ENCODE results near the gene ZNF626. TPM values are rescaled to one million over a fixed set of nuclear protein-coding genes. Genes with fewer than 3 reads are reported as not detected.
"Not testable (repeated sequence)": the region's sequence is repeated elsewhere in the genome, so short reads cannot be mapped to it uniquely, and the experiment has no call there.

Gene ZNF626
- 9.8 TPM for total RNA-seq

DNA sequence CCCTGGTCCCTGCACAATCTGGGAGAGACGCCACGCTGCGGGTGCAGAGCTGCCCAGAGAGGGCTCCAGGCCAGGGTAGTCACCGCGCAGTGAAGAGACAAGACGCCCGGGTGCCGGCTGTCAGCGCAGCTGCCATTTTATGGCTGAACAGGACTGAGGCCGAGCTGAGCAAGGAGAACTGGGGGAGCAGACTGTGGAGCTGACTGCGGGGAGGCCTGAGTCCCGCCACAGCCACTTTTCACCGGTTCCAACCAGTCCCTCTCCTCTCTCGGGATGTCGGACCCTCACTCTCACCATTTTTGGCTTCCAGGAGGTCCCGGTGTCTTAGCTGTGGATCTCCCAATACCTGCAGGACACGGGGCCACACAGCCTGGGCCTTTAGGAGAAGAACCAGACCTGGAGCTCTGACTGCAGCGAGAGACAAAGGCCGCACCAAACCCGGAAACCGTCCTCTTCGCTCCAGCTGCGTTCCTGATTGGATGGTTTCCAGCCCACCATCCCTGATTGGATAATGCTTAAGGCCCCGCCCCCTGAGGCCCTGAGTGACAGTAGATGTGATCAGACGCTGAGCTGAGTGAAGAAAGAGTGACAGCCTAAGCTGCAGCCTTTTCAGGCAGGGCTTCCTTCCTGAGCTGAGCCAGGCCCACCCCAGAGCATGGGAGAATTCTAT, at the start of gene ZNF626:
Gene ZNF626 (minus strand): TSS at position 422 of the 670 bp plus-strand sequence. CDS start 125 bp downstream, at position 297.
- peak in 1 of 2 donors; percentile 98 for DNase-seq (ENCODE audit: extremely low spot score in 2 of 2)
- intact Hi-C loops (cut with DNase I): no loop called here
- no peaks in the 10 kb centered on the region for H3K27me3 ChIP-seq
- peak in 1 of 2 donors; percentile 44 for TF ChIP-seq POLR2A (IDR thresholded peaks at IDR 0.05)
- TF ChIP-seq, protein P1, sequence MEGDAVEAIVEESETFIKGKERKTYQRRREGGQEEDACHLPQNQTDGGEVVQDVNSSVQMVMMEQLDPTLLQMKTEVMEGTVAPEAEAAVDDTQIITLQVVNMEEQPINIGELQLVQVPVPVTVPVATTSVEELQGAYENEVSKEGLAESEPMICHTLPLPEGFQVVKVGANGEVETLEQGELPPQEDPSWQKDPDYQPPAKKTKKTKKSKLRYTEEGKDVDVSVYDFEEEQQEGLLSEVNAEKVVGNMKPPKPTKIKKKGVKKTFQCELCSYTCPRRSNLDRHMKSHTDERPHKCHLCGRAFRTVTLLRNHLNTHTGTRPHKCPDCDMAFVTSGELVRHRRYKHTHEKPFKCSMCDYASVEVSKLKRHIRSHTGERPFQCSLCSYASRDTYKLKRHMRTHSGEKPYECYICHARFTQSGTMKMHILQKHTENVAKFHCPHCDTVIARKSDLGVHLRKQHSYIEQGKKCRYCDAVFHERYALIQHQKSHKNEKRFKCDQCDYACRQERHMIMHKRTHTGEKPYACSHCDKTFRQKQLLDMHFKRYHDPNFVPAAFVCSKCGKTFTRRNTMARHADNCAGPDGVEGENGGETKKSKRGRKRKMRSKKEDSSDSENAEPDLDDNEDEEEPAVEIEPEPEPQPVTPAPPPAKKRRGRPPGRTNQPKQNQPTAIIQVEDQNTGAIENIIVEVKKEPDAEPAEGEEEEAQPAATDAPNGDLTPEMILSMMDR (IDR thresholded peaks at IDR 0.05): no peak
- TF ChIP-seq POLR2AphosphoS5 (IDR thresholded peaks at IDR 0.05; ENCODE audit: insufficient read depth in 1 of 2, low read depth in 1 of 2): peak; percentile 89 to 90
- peaks cover 0 to 14% of the 10 kb centered on the region in 2 donors for H3K36me3 ChIP-seq
- H3K9me3 ChIP-seq: no peaks in the 10 kb centered on the region
- H3K4me1 ChIP-seq: peaks cover 23% of the 10 kb centered on the region
- H3K4me3 ChIP-seq: peak within 1 kb of the TSS; percentile 71 to 83
- peak within 1 kb of the TSS; percentile 84 for H3K27ac ChIP-seq

DNA sequence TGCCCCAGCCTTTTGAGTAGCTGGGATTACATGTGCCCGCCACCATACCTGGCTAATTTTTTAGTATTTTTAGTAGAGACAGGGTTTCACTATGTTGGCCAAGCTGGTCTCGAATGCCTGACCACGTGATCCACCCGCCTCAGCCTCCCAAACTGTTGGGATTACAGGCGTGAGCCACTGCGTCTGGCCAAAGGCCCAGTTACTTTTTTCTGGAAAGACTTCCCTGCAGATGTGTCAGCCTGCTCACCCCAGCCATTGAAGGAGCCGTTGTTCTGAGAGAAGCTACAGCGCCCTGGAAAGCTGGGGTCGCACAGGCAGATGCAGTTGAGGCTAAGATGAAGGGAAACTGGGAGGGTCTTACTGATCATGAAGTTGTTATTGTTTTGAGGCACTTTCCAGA, 7.9 kb upstream of the ZNF626 start:
- no peaks in the 10 kb centered on the region for H3K27me3 ChIP-seq
- H3K4me3 ChIP-seq: no peak overlapping the region
- TF ChIP-seq POLR2A (IDR thresholded peaks at IDR 0.05) (no peak), POLR2AphosphoS5 (IDR thresholded peaks at IDR 0.05; ENCODE audit: insufficient read depth in 1 of 2, low read depth in 1 of 2) (no peak)
- TF ChIP-seq, protein P1 (IDR thresholded peaks at IDR 0.05): no peak
- H3K27ac ChIP-seq: no peak overlapping the region
- no peaks in the 10 kb centered on the region for H3K9me3 ChIP-seq
- intact Hi-C loops (cut with DNase I): no loop called here
- no peaks in the 10 kb centered on the region for H3K4me1 ChIP-seq
- DNase-seq (ENCODE audit: extremely low spot score in 2 of 2): no peak
- H3K36me3 ChIP-seq: no peaks in the 10 kb centered on the region

DNA sequence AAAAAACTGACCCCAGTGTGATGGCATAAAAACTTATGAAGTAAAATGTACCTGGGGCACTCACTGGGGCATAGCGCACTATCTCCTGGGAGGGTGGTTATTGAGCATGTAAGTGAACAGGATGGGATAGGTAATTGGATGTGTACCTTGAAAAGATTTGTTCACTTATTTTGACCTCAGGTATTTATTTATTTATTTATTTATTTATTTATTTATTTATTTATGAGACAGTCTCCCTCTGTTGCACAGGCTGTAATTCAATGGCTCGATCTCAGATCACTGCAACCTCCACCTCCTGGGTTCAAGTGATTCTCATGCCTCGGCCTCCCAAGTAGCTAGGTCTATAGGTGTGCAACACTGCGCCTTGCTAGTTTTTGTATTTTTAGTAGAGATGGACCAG, 5.9 kb upstream of the ZNF626 start:
- no peaks in the 10 kb centered on the region for H3K27me3 ChIP-seq
- TF ChIP-seq POLR2AphosphoS5 (IDR thresholded peaks at IDR 0.05; ENCODE audit: insufficient read depth in 1 of 2, low read depth in 1 of 2) (no peak), POLR2A (IDR thresholded peaks at IDR 0.05) (no peak)
- TF ChIP-seq, protein P1 (IDR thresholded peaks at IDR 0.05): no peak
- intact Hi-C loops (cut with DNase I): no loop called here
- no peaks in the 10 kb centered on the region for H3K36me3 ChIP-seq
- H3K4me1 ChIP-seq: no peaks in the 10 kb centered on the region
- H3K4me3 ChIP-seq: no peak overlapping the region
- no peak overlapping the region for H3K27ac ChIP-seq
- no peaks in the 10 kb centered on the region for H3K9me3 ChIP-seq
- DNase-seq (ENCODE audit: extremely low spot score in 2 of 2): no peak

DNA sequence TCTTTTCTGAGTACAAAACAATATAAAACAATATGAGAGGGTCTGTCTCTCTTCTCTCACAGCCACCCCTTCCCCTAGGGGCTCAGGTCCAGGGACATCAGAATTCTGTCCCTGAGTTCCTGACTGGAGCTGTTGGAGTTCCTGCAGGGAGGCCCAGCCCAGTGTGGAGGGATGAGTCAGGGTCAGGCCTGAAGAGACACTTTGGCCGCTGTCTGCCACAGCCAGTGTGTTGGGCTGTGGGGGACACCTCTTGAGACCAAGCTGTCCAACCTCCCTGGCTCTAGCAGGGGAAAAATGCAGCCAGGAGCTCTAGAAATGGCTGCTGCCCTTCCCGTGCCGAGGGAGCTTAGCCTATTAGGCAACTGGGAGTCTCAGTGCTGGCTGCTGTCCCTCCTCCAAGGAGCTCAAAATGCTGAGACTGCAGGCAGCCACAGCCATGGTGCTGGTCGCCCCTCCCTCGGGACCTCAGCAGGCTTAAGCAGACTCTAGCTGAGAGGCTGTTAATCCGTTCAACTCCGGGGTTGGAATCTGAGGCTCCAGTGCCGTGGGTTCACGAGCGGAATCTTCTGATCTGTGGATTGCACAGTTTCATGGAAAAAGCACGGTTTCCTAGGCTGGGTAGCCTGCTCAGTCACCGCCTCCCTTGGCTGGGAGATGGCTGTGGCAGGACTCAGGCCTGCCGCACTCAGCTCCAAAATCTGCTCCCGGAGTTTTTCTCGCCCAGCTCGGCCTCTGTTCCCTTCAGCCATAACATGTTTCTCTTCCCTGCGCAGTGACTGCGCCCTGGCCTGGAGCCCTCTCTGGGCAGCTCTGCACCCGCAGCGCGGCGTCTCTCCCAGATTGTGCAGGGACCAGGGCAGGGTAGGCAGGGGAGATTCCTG, 3.8 kb upstream of the ZNF626 start:
- peak overlapping the region in 1 of 2 donors; percentile 13 for H3K4me3 ChIP-seq
- DNase-seq (ENCODE audit: extremely low spot score in 2 of 2): no peak
- intact Hi-C loops (cut with DNase I): no loop called here
- no peaks in the 10 kb centered on the region for H3K27me3 ChIP-seq
- no peaks in the 10 kb centered on the region for H3K36me3 ChIP-seq
- H3K27ac ChIP-seq: peak overlapping the region; percentile 47
- no peaks in the 10 kb centered on the region for H3K9me3 ChIP-seq
- peaks cover 6% of the 10 kb centered on the region for H3K4me1 ChIP-seq
- TF ChIP-seq POLR2A (IDR thresholded peaks at IDR 0.05) (no peak), POLR2AphosphoS5 (IDR thresholded peaks at IDR 0.05; ENCODE audit: insufficient read depth in 1 of 2, low read depth in 1 of 2) (no peak)
- TF ChIP-seq, protein P1 (IDR thresholded peaks at IDR 0.05): no peak

DNA sequence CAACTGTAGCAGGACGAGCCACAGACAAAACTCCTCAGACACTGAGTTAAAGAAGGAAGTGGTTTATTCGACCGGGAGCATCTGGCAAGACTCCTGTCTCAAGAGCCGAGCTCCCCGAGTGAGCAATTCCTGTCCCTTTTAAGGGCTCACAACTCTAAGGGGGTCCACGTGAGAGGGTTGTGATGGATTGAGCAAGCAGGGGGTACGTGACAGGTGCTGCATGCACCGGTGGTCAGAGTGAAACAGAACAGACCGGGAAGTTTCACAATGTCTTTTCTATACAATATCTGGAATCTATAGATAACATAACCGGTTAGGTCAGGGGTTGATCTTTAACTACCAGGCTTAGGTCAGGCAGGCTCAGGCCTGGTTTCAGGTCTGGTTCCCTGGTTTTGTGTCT, 3.1 kb upstream of the ZNF626 start:
- H3K27me3 ChIP-seq; H3K9me3 ChIP-seq; H3K4me3 ChIP-seq; DNase-seq (ENCODE audit: extremely low spot score in 2 of 2); H3K36me3 ChIP-seq; intact Hi-C loops (cut with DNase I): not testable (repeated sequence)
- Histone ChIP-seq H3K27ac (peak overlapping the region; percentile 47), H3K4me1 (peaks cover 12% of the 10 kb centered on the region)

All from vagina (tissue), 2 donors.